K562 (cell line): Measurements from ENCODE around the gene SUPT7L. TPM values are rescaled to one million over a fixed set of nuclear protein-coding genes. Genes with fewer than 3 reads are reported as not detected.

ENCODE experiments used
- CHAMP1 ChIP-seq: fragments of 450-650 bp; IDR thresholded peaks from 2 replicates; pipeline ENCODE4 v1.6.1; 2016; ENCODE audit warnings: mild to moderate bottlenecking
- CREB5 ChIP-seq: fragments of 250-450 bp; sonication (Bioruptor Pico); IDR thresholded peaks from 2 replicates; pipeline ENCODE4 v1.5.0; 2020; ENCODE audit warnings: mild to moderate bottlenecking
- CXXC5 ChIP-seq: fragments of 250-450 bp; sonication (Bioruptor Pico); IDR thresholded peaks from 2 replicates; pipeline ENCODE4 v1.8.0; 2022; ENCODE audit warnings: inconsistent platforms, mild to moderate bottlenecking, moderate library complexity
- PHB2 ChIP-seq: fragments of 450-650 bp; IDR thresholded peaks from 2 replicates; pipeline ENCODE4 v1.6.1; 2017; ENCODE audit warnings: low read depth
- ZNF280B ChIP-seq: fragments of 250-450 bp; sonication (Bioruptor Pico); IDR thresholded peaks from 2 replicates; pipeline ENCODE4 v1.5.1; 2021; ENCODE audit warnings: mild to moderate bottlenecking
- ZNF512 ChIP-seq: IDR thresholded peaks from 2 replicates; pipeline ENCODE4 v1.6.1; 2016; ENCODE audit warnings: missing genetic modification characterization, missing compliant biosample characterization
- polyA plus RNA-seq, 8 experiments: library from polyadenylated mRNA; depleted of rRNA in 4 of 8; stranded (reverse) in 5 of 8; unstranded in 3 of 8; fragments of >200 nt; fragmentation: Nextera tagmentation in 2 of 8; fragmentation: Illumina TruSeq in 1 of 8; extraction: Ambion mirVana in 2 of 8; extraction: Trizol in 1 of 8; gene quantifications; 2 replicates each; pipeline versions ENCODE4 v1.2.1 to v1.2.3, GENCODE V29; 2011 to 2014; ENCODE audit warnings: inconsistent platforms in 1 of 8, missing spikeins in 1 of 8
- total RNA-seq, 7 experiments: library from RNA; depleted of rRNA in 6 of 7; stranded (reverse); fragments of >200 nt in 6 of 7; fragmentation: Illumina TruSeq in 2 of 7; extraction: Trizol in 2 of 7; gene quantifications; 2 replicates each; pipeline versions ENCODE4 v1.2.1 to v1.2.3, GENCODE V29; 2011 to 2021; ENCODE audit warnings: low replicate concordance in 1 of 7

The SUPT7L gene
- total and polyA plus RNA-seq, 9 of the 15 experiments (the other 6 are each of a cell fraction or from before 2014, with no cell fraction given), result 22.0 to 72.8 (median 40.2) TPM

- TF ChIP-seq CXXC5 (CRISPR knock-in tag) (no peak), CHAMP1 (no peak), ZNF512 (tag) (peak; percentile 69), PHB2 (no peak), ZNF280B (CRISPR knock-in tag) (no peak), CREB5 (CRISPR knock-in tag) (no peak)
Observed at GRCh38 chr2:27713201-27713600, 49.8 kb upstream of the SUPT7L start (continued).
